Measurements from ENCODE around the gene C12orf75.
"Not testable (repeated sequence)": the region's sequence is repeated elsewhere in the genome, so short reads cannot be mapped to it uniquely, and the experiment has no call there.

C12orf75 gene

DNA sequence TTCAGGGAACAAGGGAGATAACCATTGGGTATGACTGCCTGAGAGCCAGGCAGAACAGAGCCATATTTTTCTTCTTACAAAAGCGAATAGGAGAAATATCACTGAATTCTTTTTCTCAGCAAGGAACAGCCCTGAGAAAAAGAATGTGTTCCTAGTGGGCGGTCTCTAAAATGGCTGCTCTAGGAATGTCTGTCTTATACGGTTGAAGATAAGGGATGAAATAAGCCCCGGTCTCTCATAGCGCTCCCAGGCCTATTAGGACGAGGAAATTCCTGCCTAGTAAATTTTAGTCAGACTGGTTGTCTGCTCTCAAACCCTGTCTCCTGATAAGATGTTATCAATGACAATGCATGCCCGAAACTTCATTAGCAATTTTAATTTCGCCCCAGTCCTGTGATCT lies 16.7 kb upstream of the C12orf75 start:
- not testable (repeated sequence) for H3K9ac ChIP-seq (ENCODE audit: low read length); H3K4me3 ChIP-seq (ENCODE audit: low read length); H3K27me3 ChIP-seq (ENCODE audit: control insufficient read depth, insufficient read depth, low read length); H3K36me3 ChIP-seq (ENCODE audit: control insufficient read depth, low read depth, low read length); H3K27ac ChIP-seq (ENCODE audit: low read length); H3K4me1 ChIP-seq (ENCODE audit: control insufficient read depth, low read depth, low read length)
- peaks cover 13% of the 10 kb centered on the region for H3K9me3 ChIP-seq (ENCODE audit: control insufficient read depth, low read depth, low read length)

- H3K4me1 ChIP-seq (ENCODE audit: control insufficient read depth, low read depth, low read length) = no peaks in the 10 kb centered on the region
- H3K27ac ChIP-seq (ENCODE audit: low read length) = no peak overlapping the region
- H3K36me3 ChIP-seq (ENCODE audit: control insufficient read depth, low read depth, low read length) = no peaks in the 10 kb centered on the region
Observed at GRCh38 chr12:105315130-105315529, 15.4 kb upstream of the C12orf75 start.

GRCh38 chr12:105315726-105316125 lies 14.8 kb upstream of the C12orf75 start:
- no peaks in the 10 kb centered on the region for H3K27me3 ChIP-seq (ENCODE audit: control insufficient read depth, insufficient read depth, low read length)
- H3K4me3 ChIP-seq (ENCODE audit: low read length) = no peak overlapping the region
- H3K36me3 ChIP-seq (ENCODE audit: control insufficient read depth, low read depth, low read length) = no peaks in the 10 kb centered on the region
- no peaks in the 10 kb centered on the region for H3K4me1 ChIP-seq (ENCODE audit: control insufficient read depth, low read depth, low read length)
- peaks cover 13% of the 10 kb centered on the region for H3K9me3 ChIP-seq (ENCODE audit: control insufficient read depth, low read depth, low read length)
- H3K27ac ChIP-seq (ENCODE audit: low read length) = no peak overlapping the region
- no peak overlapping the region for H3K9ac ChIP-seq (ENCODE audit: low read length)

More at GRCh38 chr12:105315130-105315529, 15.4 kb upstream of the C12orf75 start:
- H3K9me3 ChIP-seq (ENCODE audit: control insufficient read depth, low read depth, low read length) = peaks cover 13% of the 10 kb centered on the region
- H3K9ac ChIP-seq (ENCODE audit: low read length) = no peak overlapping the region
- no peak overlapping the region for H3K4me3 ChIP-seq (ENCODE audit: low read length)
- no peaks in the 10 kb centered on the region for H3K27me3 ChIP-seq (ENCODE audit: control insufficient read depth, insufficient read depth, low read length)

DNA sequence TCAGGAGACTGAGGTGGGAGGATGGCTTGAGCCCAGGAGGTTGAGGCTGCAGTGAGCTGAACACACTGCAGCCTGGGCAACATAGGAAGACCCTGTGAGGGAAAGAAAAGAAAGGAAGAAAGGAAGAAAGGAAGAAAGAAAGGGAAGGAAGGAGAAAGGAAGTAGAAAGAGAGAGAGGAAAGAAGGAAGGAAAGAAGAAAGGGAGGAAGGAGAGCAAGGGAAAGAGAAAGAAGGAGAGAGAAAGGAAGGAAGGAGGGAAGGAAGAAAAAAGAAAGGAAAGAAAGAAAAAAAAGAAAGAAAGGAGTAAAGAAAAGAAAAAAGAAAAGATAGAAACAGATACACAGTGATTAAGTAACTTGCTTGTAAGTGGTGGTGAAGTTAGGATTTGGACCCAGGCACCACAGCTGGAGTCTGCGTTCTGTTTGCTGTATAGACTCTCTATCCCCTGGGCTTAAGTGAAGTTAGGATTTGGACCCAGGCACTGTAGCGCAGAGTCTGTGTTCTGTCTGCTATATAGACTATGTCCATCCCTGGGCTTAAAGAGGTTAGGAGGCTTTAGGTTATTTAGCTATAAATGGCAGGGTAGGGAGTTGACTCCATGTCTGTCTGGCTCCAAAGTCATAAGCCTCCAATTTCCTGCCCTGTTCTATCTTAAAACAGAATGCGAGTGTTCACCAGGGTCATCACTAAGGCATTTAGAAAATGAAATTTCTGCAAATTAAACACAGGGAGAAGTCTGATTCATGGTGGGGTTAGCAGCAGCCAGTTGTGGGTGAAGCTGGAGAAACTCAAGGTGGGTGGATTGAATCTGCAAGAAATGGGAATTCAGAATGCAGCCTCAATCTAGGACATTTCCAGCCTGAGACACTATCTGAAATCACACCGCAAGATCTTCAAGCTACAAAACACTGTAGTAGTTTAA lies 13.3 kb upstream of the C12orf75 start:
- H3K9me3 ChIP-seq (ENCODE audit: control insufficient read depth, low read depth, low read length) = peaks cover 13% of the 10 kb centered on the region
- no peak overlapping the region for H3K4me3 ChIP-seq (ENCODE audit: low read length)
- H3K4me1 ChIP-seq (ENCODE audit: control insufficient read depth, low read depth, low read length) = no peaks in the 10 kb centered on the region
- no peak overlapping the region for H3K9ac ChIP-seq (ENCODE audit: low read length)
- H3K27me3 ChIP-seq (ENCODE audit: control insufficient read depth, insufficient read depth, low read length) = no peaks in the 10 kb centered on the region
- no peaks in the 10 kb centered on the region for H3K36me3 ChIP-seq (ENCODE audit: control insufficient read depth, low read depth, low read length)
- H3K27ac ChIP-seq (ENCODE audit: low read length) = no peak overlapping the region

- H3K36me3 ChIP-seq (ENCODE audit: control insufficient read depth, low read depth, low read length) = no peaks in the 10 kb centered on the region
- no peaks in the 10 kb centered on the region for H3K4me1 ChIP-seq (ENCODE audit: control insufficient read depth, low read depth, low read length)
- H3K9me3 ChIP-seq (ENCODE audit: control insufficient read depth, low read depth, low read length) = peaks cover 13% of the 10 kb centered on the region
- no peak overlapping the region for H3K9ac ChIP-seq (ENCODE audit: low read length)
- no peak overlapping the region for H3K27ac ChIP-seq (ENCODE audit: low read length)
- H3K27me3 ChIP-seq (ENCODE audit: control insufficient read depth, insufficient read depth, low read length) = no peaks in the 10 kb centered on the region
- H3K4me3 ChIP-seq (ENCODE audit: low read length) = no peak overlapping the region
Observed at GRCh38 chr12:105317942-105318621, 12.4 kb upstream of the C12orf75 start.

DNA sequence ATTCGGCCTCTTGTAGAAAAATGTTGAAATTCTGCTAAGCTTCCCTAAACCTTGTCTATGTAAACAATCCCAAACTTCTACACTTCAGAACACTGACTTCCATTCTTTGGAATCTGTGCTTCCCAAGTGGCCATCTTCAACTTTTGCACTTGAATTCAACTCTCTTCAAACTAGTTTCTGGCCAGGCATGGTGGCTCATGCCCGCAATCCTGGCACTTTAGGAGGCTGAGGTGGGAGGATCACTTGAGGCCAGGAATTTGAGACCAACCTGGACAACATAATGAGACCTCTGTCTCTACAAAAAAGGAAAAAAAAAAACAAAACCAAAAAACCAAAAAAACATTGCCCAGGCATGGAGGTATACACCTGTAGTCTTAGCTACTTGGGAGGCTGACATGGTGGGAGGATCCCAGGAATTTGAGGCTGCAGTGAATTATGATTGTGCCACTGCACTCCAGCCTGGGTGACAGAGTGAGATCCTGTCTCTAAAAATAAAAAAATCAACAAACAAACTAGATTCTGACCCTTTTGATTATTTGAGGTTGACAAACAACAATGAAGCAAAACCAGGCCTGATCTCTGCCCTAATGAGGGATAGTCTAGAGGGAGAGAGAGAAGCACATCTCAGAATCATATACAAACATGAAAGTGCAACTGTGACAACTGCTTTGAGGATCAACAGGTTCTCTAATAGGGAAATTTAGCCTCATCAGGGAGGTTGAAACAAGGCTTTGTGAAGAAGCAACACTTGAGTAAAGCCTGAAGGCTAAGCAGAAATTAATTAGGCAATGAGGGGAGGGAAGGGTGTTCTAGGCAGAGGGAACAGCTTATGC lies 11.6 kb upstream of the C12orf75 start:
- H3K9me3 ChIP-seq (ENCODE audit: control insufficient read depth, low read depth, low read length) = peaks cover 7% of the 10 kb centered on the region
- H3K36me3 ChIP-seq (ENCODE audit: control insufficient read depth, low read depth, low read length) = no peaks in the 10 kb centered on the region
- H3K4me1 ChIP-seq (ENCODE audit: control insufficient read depth, low read depth, low read length) = no peaks in the 10 kb centered on the region
- no peak overlapping the region for H3K4me3 ChIP-seq (ENCODE audit: low read length)
- H3K9ac ChIP-seq (ENCODE audit: low read length) = no peak overlapping the region
- no peaks in the 10 kb centered on the region for H3K27me3 ChIP-seq (ENCODE audit: control insufficient read depth, insufficient read depth, low read length)
- no peak overlapping the region for H3K27ac ChIP-seq (ENCODE audit: low read length)

- no peak overlapping the region for H3K9ac ChIP-seq (ENCODE audit: low read length)
- no peak overlapping the region for H3K27ac ChIP-seq (ENCODE audit: low read length)
- no peaks in the 10 kb centered on the region for H3K36me3 ChIP-seq (ENCODE audit: control insufficient read depth, low read depth, low read length)
- H3K4me3 ChIP-seq (ENCODE audit: low read length) = no peak overlapping the region
- H3K9me3 ChIP-seq (ENCODE audit: control insufficient read depth, low read depth, low read length) = no peaks in the 10 kb centered on the region
- H3K27me3 ChIP-seq (ENCODE audit: control insufficient read depth, insufficient read depth, low read length) = no peaks in the 10 kb centered on the region
- H3K4me1 ChIP-seq (ENCODE audit: control insufficient read depth, low read depth, low read length) = no peaks in the 10 kb centered on the region
Observed at GRCh38 chr12:105319691-105320209, 10.7 kb upstream of the C12orf75 start.

DNA sequence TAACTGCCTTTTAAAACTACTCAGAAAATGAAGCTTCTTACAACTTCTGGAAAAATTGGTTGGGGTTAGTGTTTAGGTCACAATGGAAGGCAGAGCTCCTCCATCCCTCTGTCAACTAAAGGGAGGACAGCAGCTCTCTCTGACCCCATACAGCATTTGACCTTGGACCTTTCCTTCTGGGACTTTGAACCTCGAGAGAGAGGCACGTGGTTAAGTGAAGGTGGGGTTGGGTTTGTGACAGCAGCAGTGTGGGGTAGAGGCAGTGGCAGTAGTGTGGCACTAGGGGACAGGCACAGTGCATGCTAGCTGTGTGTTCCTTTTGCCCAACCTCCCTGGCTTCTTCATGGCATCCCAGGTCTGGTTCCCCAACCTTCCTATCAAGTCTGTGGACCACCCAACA lies 9.4 kb upstream of the C12orf75 start:
- H3K9ac ChIP-seq (ENCODE audit: low read length) = no peak overlapping the region
- no peaks in the 10 kb centered on the region for H3K36me3 ChIP-seq (ENCODE audit: control insufficient read depth, low read depth, low read length)
- no peaks in the 10 kb centered on the region for H3K9me3 ChIP-seq (ENCODE audit: control insufficient read depth, low read depth, low read length)
- H3K27me3 ChIP-seq (ENCODE audit: control insufficient read depth, insufficient read depth, low read length) = no peaks in the 10 kb centered on the region
- no peaks in the 10 kb centered on the region for H3K4me1 ChIP-seq (ENCODE audit: control insufficient read depth, low read depth, low read length)
- H3K4me3 ChIP-seq (ENCODE audit: low read length) = no peak overlapping the region
- no peak overlapping the region for H3K27ac ChIP-seq (ENCODE audit: low read length)

GRCh38 chr12:105322070-105322469 lies 8.4 kb upstream of the C12orf75 start:
- no peaks in the 10 kb centered on the region for H3K27me3 ChIP-seq (ENCODE audit: control insufficient read depth, insufficient read depth, low read length)
- no peak overlapping the region for H3K27ac ChIP-seq (ENCODE audit: low read length)
- H3K9me3 ChIP-seq (ENCODE audit: control insufficient read depth, low read depth, low read length) = no peaks in the 10 kb centered on the region
- no peak overlapping the region for H3K4me3 ChIP-seq (ENCODE audit: low read length)
- H3K9ac ChIP-seq (ENCODE audit: low read length) = no peak overlapping the region
- H3K36me3 ChIP-seq (ENCODE audit: control insufficient read depth, low read depth, low read length) = no peaks in the 10 kb centered on the region
- H3K4me1 ChIP-seq (ENCODE audit: control insufficient read depth, low read depth, low read length) = no peaks in the 10 kb centered on the region

DNA sequence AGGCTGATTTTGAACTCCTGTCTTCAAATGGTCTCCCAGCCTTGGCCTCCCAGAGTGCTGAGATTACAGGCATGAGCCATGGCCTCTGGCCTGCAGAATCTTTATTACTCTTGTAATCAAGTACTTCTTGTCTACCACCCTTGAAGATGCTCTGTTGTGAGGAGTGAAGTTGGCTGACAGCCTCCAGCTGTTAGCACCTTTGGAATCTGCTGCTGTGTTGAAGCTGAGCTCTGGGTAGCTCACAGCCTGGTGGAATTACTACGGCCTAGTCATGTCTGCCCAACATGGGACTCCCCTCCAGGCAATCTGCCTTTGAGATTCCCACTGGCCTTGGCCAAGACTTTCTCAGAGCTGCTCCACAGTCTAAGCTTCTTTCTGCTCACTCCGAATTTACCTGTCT lies 5.8 kb upstream of the C12orf75 start:
- no peaks in the 10 kb centered on the region for H3K9me3 ChIP-seq (ENCODE audit: control insufficient read depth, low read depth, low read length)
- H3K36me3 ChIP-seq (ENCODE audit: control insufficient read depth, low read depth, low read length) = no peaks in the 10 kb centered on the region
- peaks cover 10% of the 10 kb centered on the region for H3K27me3 ChIP-seq (ENCODE audit: control insufficient read depth, insufficient read depth, low read length)
- H3K4me3 ChIP-seq (ENCODE audit: low read length) = no peak overlapping the region
- no peak overlapping the region for H3K27ac ChIP-seq (ENCODE audit: low read length)
- H3K4me1 ChIP-seq (ENCODE audit: control insufficient read depth, low read depth, low read length) = no peaks in the 10 kb centered on the region
- H3K9ac ChIP-seq (ENCODE audit: low read length) = no peak overlapping the region

- peaks cover 11% of the 10 kb centered on the region for H3K27me3 ChIP-seq (ENCODE audit: control insufficient read depth, insufficient read depth, low read length)
- peaks cover 3% of the 10 kb centered on the region for H3K4me1 ChIP-seq (ENCODE audit: control insufficient read depth, low read depth, low read length)
- H3K9me3 ChIP-seq (ENCODE audit: control insufficient read depth, low read depth, low read length) = no peaks in the 10 kb centered on the region
- no peak overlapping the region for H3K27ac ChIP-seq (ENCODE audit: low read length)
- H3K9ac ChIP-seq (ENCODE audit: low read length) = no peak overlapping the region
- no peaks in the 10 kb centered on the region for H3K36me3 ChIP-seq (ENCODE audit: control insufficient read depth, low read depth, low read length)
- H3K4me3 ChIP-seq (ENCODE audit: low read length) = no peak overlapping the region
Observed at GRCh38 chr12:105325117-105325516, 5.4 kb upstream of the C12orf75 start.

Data from iPS-18a (cell line).